ENCODE data around the gene PGPEP1. TPM values are rescaled to one million over a fixed set of nuclear protein-coding genes. Genes with fewer than 3 reads are reported as not detected.

The PGPEP1 gene
- total RNA-seq, 2 donors from 2014 or later, result 7.7 to 9.0 TPM

DNA sequence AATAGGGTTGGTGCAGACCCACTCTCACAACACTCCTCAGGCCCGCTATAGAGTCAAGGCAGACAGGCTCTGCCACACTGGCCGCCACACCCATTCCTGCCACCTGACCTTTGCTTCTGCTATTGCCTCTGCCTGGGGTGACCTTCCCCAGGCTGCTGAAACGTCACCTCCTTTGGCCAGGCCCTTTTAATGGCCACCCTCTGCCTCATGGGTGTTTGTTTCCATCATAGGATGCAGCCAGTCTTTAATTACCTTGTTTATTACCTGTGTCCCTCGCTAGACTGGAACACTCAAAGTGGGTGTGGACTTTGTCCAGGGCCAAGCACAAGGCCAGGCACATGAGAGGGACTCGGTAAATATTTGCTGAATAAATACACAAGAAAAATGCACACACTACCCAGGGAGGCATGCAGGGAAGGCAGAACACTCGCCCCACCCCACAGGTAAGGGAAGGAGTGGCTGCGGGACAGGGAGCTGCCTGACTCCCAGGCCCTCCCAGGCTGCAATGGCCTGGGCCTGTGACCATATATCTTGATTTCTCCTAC is 20.7 kb upstream of the PGPEP1 start:
- peaks cover 20% of the 10 kb centered on the region for H3K36me3 ChIP-seq (ENCODE audit: control insufficient read depth, insufficient read depth, low read length)
- no peak overlapping the region for H3K27ac ChIP-seq (ENCODE audit: low read depth, low read length)
- no peak overlapping the region for H3K9ac ChIP-seq (ENCODE audit: extremely low read depth, low read length, poor library complexity, severe bottlenecking)
- Mint-ChIP-seq H3K4me3 (no peak overlapping the region), H3K4me1 (peaks cover 28% of the 10 kb centered on the region), H3K27ac (no peak overlapping the region), H3K9me3 (no peaks in the 10 kb centered on the region), H3K27me3 (ENCODE audit: insufficient read depth) (no peaks in the 10 kb centered on the region), H3K36me3 (ENCODE audit: low read depth) (peaks cover 25% of the 10 kb centered on the region)
- no peaks in the 10 kb centered on the region for H3K27me3 ChIP-seq (ENCODE audit: control insufficient read depth, insufficient read depth, low read length, poor library complexity, severe bottlenecking)
- H3K4me1 ChIP-seq (ENCODE audit: control insufficient read depth, insufficient read depth, low read length), result peaks cover 4% of the 10 kb centered on the region
- H3K9me3 ChIP-seq (ENCODE audit: control insufficient read depth, low read length), result no peaks in the 10 kb centered on the region
- WGBS, 2 experiments (ENCODE audit: insufficient coverage in 1 of 2, insufficient read length in 1 of 2), result 92 to 98% methylated on average over 5 to 7 of the region's 7 CpGs
- no peak for TF ChIP-seq CTCF (conservative IDR thresholded peaks at IDR 0.05)
- H3K4me3 ChIP-seq (ENCODE audit: low read length), result no peak overlapping the region
- DNase-seq, result no peak

DNA sequence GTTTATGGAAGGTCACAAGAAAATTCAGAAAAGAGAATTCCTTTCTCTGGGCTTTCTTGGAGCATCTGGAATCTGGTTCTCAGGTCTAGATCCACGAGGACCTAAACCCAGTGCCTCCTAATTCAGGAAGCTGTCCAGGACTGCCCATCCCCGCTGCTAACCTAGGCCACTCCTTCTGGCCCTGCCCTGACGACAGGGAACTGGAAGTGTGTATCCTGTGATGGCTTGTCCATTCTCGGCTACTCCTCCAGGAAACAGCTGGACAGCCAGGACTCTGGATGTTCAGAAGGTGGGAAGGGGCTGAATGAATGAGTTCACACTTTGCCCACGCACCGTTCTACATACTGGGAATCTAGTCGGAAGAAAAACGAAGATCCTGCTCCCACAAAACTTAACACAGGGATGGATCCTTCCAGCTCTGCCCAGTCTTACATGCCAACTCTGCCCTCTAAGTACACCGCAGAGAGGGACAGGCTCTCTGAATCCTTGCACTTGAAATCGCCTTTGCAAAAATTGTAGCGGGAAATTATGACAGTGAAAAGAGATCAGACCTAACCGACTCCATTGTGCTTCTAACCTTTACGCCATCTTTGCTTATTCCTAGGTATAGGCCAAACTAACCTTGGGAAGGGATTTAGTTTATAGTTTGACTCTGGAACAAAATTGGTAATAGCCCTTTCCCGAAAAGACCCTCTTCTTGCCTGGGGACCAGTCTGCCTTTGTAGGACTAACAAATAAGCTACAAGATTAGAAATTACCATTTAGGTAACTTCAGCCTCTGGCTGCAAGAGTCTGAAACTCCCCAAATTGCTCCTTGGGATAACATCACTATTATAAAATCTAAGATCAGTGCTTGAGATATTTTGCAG is 19.3 kb upstream of the PGPEP1 start:
- Histone ChIP-seq H3K4me1 (ENCODE audit: control insufficient read depth, insufficient read depth, low read length) (peaks cover 4% of the 10 kb centered on the region), H3K4me3 (ENCODE audit: low read length) (peak overlapping the region; percentile 91), H3K27ac (ENCODE audit: low read depth, low read length) (no peak overlapping the region), H3K9me3 (ENCODE audit: control insufficient read depth, low read length) (no peaks in the 10 kb centered on the region), H3K9ac (ENCODE audit: extremely low read depth, low read length, poor library complexity, severe bottlenecking) (no peak overlapping the region), H3K36me3 (ENCODE audit: control insufficient read depth, insufficient read depth, low read length) (peaks cover 12% of the 10 kb centered on the region), H3K27me3 (ENCODE audit: control insufficient read depth, insufficient read depth, low read length, poor library complexity, severe bottlenecking) (no peaks in the 10 kb centered on the region)
- H3K4me3 Mint-ChIP-seq, result peak overlapping the region; percentile 88
- H3K27ac Mint-ChIP-seq, result peak overlapping the region; percentile 94
- WGBS, 2 experiments (ENCODE audit: insufficient coverage in 1 of 2, insufficient read length in 1 of 2), result 89% methylated on average over 14 of the region's 14 CpGs
- no peaks in the 10 kb centered on the region for H3K9me3 Mint-ChIP-seq
- H3K36me3 Mint-ChIP-seq (ENCODE audit: low read depth), result peaks cover 20% of the 10 kb centered on the region
- peaks cover 21% of the 10 kb centered on the region for H3K4me1 Mint-ChIP-seq
- DNase-seq, result no peak
- no peaks in the 10 kb centered on the region for H3K27me3 Mint-ChIP-seq (ENCODE audit: insufficient read depth)
- TF ChIP-seq CTCF (conservative IDR thresholded peaks at IDR 0.05), result no peak

DNA sequence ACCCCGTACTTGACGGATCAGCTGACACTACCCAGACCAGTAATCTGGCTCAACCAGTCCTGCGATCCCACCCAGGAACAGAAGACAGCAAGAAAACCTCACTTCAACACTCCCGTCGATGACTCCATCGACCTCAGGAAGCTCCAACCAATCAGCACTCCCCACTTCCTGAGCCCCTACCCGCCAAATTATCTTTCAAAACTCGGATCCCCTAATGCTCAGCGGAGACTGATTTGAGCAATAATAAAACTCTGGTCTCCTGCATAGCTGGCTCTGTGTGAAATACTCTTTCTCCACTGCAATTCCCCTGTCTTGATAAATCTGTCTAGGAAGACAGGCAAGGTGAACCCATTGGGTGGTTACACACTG is 18.7 kb upstream of the PGPEP1 start:
- Histone ChIP-seq H3K27me3 (ENCODE audit: control insufficient read depth, insufficient read depth, low read length, poor library complexity, severe bottlenecking) (no peaks in the 10 kb centered on the region), H3K9me3 (ENCODE audit: control insufficient read depth, low read length) (no peaks in the 10 kb centered on the region), H3K9ac (ENCODE audit: extremely low read depth, low read length, poor library complexity, severe bottlenecking) (peak overlapping the region; percentile 81), H3K27ac (ENCODE audit: low read depth, low read length) (peak overlapping the region; percentile 59), H3K4me3 (ENCODE audit: low read length) (peak overlapping the region; percentile 91), H3K36me3 (ENCODE audit: control insufficient read depth, insufficient read depth, low read length) (peaks cover 12% of the 10 kb centered on the region), H3K4me1 (ENCODE audit: control insufficient read depth, insufficient read depth, low read length) (peaks cover 4% of the 10 kb centered on the region)
- Mint-ChIP-seq H3K4me3 (peak overlapping the region; percentile 88), H3K27me3 (ENCODE audit: insufficient read depth) (no peaks in the 10 kb centered on the region), H3K27ac (peak overlapping the region; percentile 94), H3K9me3 (no peaks in the 10 kb centered on the region), H3K36me3 (ENCODE audit: low read depth) (peaks cover 20% of the 10 kb centered on the region), H3K4me1 (peaks cover 17% of the 10 kb centered on the region)
- DNase-seq, result no peak
- TF ChIP-seq CTCF (conservative IDR thresholded peaks at IDR 0.05), result no peak
- 81 to 88% methylated on average over 6 to 9 of the region's 9 CpGs for WGBS, 2 experiments (ENCODE audit: insufficient coverage in 1 of 2, insufficient read length in 1 of 2)

Measured in endodermal cell (in vitro differentiated cells).